Fibroblast of lung (primary cell): ENCODE results near the gene INTS2.

ENCODE experiments used
- CTCF ChIP-seq, 2 donors: IDR thresholded peaks in 1 of 2; conservative IDR thresholded peaks in 1 of 2; 1 replicate in 1 of 2; 2 replicates in 1 of 2; pipeline ENCODE4 v1.5.1; 2011 to 2012; ENCODE audit warnings: low read length in 2 of 2, control low read depth in 1 of 2, inconsistent platforms in 1 of 2, low read depth in 1 of 2, mild to moderate bottlenecking in 1 of 2
- EZH2 ChIP-seq: IDR thresholded peaks from 2 replicates; pipeline ENCODE4 v1.5.1; 2012; ENCODE audit warnings: low read length, control low read depth, mild to moderate bottlenecking; ENCODE audit errors: missing control alignments

- TF ChIP-seq CTCF (conservative IDR thresholded peaks at IDR 0.05 in 1 of 2, IDR thresholded peaks at IDR 0.05 in 1 of 2; ENCODE audit: low read depth in 1 of 2, low read length in 2 of 2) (no peak), EZH2 (no peak)
Observed at GRCh38 chr17:61834610-61835009, 93.2 kb downstream of the INTS2 start.
